HG02973 (cell line): ENCODE data around the gene PLLP.

ENCODE experiments used
- ATAC-seq: cut with Tn5 transposase; IDR thresholded peaks from one replicate; pipeline ENCODE4 v1.9.1; 2021; ENCODE audit warnings: moderate library complexity; ENCODE audit not compliant: unreplicated experiment

Gene PLLP

DNA sequence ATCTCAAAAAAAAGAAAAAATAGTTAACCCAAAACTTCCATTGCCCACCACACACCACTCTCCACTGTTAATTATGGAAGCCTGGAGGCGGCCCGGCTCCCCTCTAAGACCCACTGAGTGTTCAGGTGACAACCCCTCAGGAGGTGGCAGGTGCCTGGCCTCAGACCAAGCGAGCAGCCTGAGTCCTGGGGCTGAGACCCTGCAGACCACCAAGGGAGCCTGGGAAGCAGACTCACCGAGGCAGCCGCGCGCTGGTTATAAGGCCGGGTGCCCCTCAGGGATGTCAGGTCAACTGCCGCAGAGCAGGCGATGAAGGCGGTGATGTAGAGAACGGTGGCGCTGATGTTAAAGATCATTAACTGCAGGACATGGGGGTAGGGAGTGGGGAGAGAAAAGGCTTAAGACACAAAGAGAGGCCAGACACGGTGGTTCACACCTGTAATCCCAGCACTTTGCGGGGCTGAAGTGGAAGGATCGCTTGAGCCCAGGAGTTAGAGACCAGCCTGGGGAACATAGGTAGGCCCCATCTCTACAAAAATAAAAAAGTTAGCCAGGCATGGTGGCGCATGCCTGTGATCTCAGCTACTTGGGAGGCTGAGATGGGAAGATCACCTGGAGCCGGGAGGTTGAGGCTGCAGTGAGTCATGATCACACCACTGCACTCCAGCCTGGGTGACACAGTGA lies 26.1 kb downstream of the PLLP start:
- ATAC-seq: no peak

DNA sequence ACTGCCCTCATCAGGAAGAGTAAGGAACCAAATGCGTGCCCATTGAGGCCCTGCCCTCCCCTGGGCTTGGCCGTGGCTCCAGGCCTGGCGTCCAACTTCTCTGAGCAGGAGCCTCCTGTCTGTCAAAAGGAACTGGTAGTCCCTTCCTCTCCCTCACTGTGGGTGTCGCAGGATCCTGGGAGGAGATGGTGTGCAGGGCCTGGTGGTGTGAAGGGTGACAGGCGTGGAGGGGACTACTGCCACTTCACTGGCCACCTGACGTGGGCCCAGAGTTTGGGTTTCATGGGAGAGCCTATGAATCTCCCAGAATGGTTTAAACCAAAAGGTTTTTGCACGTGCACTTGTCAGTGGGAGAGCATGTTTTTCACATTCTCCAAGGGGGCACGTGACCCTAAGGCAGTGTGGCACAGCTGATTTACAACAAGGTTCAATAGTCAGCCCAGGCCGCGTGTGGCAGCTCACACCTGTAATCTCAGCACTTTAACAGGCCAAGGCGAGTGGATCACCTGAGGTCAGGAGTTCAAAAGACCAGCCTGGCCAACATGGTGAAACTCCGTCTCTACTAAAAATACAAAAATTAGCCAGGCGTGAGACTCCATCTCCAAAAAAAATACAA lies 26.9 kb downstream of the PLLP start:
- no peak for ATAC-seq

DNA sequence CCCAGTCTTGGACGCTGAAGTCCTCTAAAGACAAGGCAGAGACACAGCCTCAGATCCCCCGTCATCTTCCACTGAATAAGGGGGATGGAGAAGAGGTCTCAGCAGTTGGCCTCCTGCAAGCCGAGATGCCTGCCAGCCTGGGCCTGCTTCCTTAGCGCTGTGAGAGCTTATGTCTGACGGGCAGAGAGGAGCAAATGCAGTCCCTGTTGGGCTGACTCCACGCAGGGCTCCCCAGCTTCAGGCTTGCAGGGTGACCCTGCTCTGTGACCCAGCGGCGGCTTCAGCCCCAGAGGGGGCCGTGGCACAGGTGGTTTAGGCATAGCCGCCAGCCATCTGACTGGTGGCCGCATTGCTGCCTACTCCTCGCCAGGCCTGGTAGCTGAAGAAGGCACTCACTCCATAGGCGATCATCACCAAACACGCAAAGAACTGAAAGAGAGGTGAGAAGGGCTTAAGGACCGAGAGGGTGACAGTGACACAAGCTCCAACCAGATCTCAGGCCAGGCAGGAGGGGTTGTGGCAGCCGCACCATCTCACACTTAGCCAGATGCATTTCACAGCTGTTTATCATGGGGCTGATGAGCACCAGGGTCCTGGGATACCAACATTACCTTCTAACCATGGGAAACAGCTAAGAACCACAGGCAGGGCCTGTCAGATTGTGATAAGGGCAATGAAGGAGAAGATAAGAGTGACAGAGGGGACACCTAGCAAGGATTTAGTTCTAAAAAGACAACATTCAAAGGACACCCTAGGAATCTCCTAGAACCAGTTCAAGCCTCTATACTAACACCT lies 27.7 kb downstream of the PLLP start:
- ATAC-seq: no peak

DNA sequence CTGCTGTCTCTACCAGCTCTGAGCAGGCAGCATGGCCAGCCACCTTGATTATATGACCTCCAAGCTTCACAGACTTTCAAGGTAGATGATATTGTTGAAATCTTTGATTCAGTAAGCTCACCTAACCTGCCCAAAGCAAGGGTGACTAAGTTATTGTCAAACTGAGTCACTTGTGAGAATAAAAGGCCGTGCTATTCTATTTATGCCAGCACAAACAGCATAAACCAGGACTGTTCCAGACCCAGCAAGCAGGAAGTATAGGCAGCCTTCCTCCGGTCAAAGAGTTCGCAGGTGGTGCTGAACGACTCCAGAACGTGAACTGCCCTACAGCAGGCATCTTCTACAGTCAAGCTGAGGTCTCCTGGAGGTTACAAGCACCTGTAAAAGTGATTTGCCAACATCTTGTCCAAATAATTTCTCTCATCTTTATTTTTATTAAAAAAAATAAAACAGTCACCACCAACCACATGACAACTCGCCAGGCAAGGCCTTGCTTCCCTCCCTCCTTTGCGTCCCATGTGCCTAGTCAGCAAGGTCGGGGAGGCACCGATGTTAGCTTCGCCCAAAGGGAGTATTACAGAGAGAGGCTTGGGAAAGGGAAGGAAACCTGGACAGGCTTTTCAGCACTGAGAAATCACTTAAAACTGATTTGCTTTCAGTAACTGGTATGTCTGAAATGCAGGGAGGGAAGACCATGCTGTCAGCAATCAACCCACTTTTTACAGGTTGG lies 28.6 kb downstream of the PLLP start:
- no peak for ATAC-seq

DNA sequence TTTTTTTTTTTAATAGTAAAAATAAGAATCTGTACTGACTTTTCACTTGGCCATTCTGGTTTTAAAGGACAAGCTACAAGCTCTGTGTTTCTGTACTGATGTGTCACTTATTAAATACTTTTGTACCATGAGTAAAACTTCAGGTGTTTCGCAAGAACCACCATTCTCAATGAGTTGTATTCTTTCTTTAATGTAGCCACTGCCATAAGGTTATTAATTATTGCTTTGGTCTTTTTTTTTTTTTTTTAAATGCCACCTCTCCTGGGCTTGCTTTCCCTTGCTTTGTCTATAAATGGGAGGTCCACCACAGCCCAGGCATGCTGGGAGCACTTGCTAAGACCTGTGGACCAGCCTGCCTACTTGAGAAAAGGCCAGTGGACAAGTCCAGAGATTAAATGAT lies 31.0 kb downstream of the PLLP start:
- ATAC-seq: no peak

DNA sequence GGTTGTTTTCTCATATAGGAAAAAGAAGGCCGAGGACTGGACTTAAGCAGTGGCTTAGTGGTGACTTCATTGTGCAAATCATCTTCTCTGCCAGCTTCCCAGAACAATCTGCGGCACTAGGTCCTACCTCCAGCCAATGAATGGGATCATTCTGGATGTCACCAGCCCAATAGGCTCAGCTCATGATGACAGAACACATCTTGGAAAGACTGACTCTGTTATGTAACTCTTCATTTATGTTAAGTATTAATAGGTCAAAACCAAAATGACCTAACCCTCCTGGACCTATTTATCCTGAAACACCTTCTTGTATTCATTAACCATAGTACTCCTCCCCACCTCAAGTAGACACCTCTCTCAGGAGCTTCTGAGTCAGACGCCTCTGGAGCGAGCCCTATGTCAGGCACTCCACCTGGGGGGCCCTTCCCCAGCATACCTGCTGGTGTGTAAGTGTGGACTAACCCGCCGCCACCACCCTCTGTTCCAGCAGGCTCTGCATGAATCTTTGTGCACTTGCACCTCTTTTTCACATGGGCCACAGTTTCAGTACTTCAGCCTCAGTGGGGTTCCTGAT lies 32.2 kb downstream of the PLLP start:
- ATAC-seq: no peak

DNA sequence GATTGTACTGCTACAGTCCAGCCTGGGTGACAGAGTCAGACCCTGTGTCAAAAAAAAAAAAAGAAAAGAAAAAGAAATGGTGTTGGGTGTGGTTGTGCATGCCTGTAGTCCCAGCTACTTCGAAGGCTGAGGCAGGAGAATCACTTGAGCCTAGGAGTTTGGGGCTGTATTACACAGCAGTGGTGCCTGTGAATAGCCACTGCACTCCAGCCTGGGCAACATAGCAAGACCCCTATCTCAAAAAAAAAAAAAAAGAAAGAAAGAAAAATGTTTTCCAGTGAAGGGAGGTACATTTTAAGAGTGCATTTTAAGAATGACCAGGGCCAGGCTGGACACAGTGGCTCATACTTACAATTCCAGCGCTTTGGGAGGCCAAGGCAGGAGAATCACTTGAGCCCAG lies 33.1 kb downstream of the PLLP start:
- ATAC-seq: no peak

DNA sequence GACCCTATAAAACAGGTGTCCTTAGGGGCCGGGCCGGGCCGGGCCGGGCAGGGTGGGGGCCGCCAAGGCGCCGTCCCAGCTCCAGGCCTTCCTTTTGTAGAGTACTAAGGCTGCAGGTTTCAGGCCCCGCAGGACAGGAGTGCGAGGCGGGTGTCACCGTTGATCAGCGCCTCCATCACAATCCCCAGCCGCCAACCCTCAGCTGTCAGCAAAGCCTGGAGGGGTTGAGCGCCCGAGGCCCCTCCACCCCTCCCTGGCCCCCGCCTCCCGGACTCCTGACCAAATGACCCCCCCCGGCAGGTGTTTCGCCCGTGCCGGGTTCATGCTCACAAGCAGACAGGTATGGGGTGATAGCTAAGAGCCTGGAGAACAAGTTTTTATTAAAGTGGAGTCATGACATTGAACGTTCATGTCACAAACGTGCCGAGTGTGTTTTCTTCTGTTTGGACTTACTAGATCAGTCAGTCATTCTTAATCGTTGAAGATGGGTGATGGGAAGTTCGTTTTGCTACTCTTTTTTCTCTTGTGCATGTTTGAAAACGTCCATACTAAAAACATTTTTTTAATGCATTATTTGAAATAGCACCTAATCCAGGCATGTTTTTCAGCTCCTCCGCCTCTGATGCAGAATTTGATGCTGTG lies 38.9 kb downstream of the PLLP start:
- peak; percentile 27 for ATAC-seq

DNA sequence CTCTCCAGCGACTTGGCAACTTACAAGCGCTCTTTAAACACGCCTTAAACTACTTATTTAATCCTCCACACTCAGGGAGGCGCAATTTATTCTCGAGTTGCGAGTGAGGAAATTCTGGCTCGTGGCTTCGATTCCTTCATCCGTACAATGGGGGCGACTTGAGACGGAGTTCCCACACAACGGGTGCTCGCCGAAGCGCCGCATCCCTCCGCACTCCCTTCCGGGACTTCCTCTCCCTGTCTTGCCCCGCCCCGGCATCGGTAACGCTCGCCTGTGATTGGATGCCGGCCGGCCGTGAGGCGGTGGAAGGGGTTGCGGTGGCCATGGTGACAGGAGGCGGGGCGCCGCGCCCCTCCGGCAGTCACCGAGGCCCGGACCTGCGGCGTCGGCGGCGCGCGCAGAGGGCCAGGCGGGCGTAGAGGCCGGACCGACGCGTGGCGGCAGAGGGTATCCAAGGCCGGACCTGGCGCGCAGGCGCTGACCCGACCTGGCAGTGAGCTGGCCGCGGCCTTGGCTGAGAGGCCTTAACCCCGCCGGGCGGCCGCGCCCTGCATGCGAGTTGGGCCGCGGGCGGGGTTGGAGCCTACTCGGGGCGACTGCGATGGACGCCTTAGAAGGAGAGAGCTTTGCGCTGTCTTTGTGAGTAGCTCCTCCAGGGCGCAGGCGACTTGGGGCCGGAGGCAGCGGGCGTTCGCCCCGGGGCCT lies 39.6 kb downstream of the PLLP start, which contains the start of gene ARL2BP:
ARL2BP (plus strand) TSS at position 493 of the 705 bp plus-strand sequence; CDS start at position 602, 109 bp downstream.
- ATAC-seq: peak; percentile 96

DNA sequence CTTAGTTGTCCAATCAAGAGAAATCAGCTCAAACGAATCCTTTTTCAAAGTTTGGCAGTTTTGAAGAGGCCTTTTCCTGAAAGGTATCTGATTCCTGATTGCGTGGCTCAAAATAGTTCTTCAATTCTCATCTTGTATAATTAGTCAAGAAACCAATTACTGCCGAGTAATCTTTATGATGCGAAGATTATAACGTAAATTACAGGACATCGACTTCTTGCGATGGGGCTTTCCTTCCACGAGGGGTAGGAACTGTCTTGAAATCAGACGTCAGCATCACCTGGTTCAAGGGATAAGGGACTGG lies 40.1 kb downstream of the PLLP start:
- peak; percentile 29 for ATAC-seq

DNA sequence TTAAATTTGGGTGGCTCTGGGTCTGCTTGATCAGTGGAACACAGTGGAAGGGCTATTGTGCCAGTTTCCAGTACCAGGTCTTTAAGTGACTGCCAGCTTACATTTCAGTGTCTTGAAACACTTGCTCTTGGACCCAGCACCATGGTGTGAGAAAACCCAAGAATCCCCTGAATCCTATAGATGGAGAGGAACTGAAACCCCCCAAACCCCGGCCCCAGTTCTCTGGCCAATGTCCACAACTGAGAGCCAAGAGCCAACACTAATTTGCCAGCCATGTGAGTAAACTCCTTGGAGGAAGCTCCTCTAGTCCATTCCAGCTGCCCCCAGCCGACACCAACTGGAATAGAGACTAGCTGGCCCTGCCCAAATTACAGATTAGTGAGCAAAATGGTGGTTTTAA lies 41.8 kb downstream of the PLLP start:
- no peak for ATAC-seq

DNA sequence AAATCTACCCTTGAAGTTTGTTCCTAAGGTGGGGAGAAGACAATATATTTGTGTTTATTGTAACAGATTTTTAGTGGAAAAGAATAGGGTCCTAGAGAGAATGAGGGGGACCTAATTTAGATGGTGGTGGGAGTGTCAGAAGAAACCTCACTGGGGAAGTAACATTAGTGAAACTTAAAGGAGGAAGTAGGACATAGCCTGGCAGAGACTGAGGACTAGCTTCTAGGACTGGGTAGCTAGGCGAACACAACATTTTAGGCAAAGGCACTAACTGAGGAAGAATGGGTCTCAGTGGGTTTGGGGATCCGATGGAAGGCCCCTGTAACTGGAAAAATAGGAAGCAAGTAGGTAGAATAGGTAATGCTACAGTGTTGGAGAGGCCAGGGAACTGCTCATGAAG lies 43.6 kb downstream of the PLLP start:
- ATAC-seq: no peak

DNA sequence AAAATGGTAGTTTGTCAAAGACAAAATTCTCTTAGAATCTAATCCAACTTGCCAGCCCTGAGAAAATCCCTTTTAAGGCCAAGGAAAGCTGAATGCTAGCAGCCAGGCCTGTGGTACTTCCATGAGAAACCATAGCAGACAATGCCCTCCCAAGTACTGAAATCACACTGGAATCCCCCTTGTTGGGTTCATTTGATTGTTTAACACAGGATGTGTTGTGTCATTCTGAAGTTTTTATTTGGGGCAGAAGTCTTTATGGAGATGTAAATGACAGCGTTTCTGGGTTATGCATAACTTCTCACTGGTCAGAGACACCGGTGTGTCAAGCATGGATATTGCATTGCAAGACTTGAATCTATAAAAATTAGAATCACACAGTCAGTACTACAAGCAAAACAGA lies 45.4 kb downstream of the PLLP start:
- no peak for ATAC-seq

DNA sequence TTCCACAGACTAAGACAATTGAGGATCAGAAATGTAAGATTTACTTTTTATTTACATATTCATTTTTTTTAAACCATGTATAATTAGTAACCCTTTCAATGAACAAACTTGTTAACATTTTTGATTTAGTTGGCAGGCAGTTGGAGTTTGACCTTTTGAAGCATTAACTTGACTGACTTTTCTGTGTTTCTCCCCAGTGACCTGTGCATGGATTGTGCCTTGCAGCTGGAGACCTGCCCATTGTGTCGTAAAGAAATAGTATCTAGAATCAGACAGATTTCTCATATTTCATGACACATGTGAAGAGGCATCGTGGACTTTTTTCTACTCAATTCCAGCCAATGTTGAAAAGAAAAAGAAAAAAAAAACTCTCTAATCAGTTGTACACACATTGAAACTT lies 45.8 kb downstream of the PLLP start:
- ATAC-seq: no peak

DNA sequence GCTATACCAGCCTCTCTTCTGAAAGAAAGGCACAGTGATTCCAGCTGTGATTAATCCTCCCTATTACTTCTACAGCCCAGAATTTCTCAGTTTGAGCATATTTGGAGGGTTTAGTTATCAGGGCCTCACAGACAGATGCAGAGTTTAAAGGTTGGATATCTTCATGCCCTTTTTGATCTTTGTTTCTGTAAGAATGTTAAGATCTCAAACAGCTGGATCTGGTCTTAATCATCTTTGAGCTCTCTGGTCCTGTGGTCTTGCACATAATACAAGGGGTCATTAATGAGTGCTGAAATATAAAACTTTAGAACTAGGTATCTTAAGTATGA lies 48.5 kb downstream of the PLLP start:
- ATAC-seq: no peak

DNA sequence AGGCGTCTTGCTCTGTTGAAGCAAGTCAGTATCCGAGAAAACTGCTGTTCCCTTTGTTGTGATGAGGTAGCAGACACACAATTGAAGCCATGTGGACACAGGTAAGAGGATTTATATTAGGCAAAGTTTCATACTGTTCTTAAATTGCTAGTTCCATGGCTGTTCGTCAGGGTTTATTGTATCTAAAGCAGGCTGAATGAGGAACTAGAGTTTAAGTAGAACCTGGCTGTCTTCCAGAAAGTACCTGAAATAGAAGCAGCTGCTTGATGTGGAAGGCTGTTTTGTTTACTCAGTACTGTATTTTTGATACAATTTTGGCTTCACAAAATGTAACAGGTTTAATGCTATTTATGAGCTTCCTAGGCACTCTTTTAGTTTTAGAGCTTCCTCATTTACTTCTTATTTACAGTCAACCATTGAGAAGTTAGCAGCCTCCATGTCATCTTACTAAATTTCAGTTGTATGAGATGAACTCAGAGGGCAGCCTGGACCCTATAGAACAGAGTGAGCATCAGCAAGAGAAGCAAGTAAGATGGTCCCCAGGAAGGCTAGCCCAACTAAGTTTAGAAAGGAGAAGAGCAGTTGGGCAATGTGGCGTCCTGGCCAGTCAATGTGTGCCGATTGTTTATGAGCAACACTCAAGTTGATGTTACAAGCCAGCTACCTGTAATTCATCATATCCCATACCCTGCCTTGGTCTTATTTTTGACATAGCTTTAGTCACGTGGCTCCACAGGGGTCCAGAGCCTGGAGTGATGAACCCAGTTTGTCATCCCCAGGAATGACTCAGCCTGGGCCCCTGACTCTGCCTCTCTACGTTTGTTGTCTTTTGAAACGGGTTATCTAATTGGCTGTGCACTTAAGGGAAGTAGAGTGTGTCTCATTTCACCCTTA lies 49.1 kb downstream of the PLLP start:
- ATAC-seq: no peak

DNA sequence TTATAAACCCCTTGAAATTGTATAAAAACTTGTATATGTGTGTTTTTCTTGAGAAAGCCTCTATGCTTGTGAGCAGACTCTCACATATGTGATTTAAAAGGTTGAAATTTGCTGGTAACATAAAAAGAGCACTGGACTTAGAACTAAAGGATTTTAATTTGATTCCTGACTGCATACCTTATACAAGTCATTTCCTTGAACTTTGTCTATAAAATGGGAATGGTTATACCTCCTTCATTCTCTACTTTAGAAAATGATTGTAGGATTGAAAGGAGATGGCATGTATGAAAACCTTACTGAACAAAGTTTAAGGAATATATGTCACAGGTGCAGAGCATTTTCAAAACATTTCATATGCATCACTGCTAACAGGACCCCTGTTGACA lies 49.8 kb downstream of the PLLP start:
- ATAC-seq: no peak

DNA sequence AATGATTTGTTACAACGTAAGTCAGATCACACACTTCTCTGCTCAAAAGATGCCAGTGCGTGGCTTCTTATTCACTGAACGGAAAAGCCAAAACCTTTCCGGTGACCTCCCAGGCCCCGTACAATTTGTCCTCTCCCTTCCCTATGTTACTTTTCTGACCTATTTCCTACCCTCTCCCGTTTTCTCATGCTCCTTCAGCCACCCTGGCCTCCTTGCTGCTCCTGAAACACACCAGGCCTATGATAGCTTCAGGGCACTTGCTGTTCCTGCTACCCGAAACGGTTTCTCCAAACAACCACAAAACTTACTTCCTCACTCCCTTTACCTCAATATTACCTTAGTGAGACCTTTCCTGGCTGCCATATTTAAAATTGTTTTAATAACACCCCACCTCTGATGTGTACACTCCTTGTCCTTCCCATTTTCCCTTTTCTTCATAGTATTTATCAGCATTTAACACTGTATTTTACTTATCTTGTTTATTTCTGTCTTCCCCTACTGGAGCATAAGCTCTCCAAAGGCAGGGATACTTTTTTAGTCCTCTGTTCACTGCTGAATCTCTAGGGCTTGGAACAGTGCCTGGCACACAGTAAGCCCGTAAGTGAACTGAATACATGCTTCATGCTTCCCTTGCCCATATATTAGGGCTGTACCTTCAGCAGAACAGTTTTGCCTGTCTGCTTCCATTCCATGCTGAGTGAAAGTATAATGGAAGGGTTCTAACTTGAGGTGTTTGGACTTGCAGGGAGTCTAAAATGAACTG lies 50.3 kb downstream of the PLLP start:
- no peak for ATAC-seq
